ENCODE measurements around the gene FRS2. TPM values are rescaled to one million over a fixed set of nuclear protein-coding genes. Genes with fewer than 3 reads are reported as not detected.

Gene FRS2
- total RNA-seq, 1 experiment from 2014 or later, result 35.0 TPM

DNA sequence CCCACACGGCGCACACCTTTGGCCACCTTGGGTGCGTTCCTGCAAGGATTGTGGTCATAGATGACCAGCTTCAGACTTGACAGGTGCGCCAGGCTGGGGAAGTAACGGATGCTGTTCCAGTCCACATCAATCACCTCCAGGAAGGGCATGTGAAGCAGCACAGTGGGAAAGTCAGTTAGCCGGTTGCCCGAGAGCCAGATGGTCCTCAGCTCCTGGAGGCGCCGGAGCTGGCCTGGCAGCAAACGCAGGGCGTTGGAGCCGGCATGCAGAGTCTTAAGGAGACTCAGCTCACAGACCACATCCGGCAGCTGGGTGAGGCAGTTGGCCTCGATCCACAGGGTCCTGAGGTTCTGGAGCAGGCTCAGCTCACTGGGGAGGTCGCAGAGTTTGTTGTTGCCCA is 139.9 kb downstream of the FRS2 start:
- Histone ChIP-seq H3K4me1 (ENCODE audit: insufficient read depth, low read length) (no peaks in the 10 kb centered on the region), H3K4me2 (ENCODE audit: low read length) (no peak overlapping the region), H2AFZ (ENCODE audit: low read length) (no peak overlapping the region), H3K36me3 (ENCODE audit: low read depth, low read length) (no peaks in the 10 kb centered on the region), H3K9me3 (ENCODE audit: low read length) (no peaks in the 10 kb centered on the region), H4K20me1 (ENCODE audit: low read length) (no peaks in the 10 kb centered on the region), H3K9me2 (replicated peaks; ENCODE audit: low read length) (no peaks in the 10 kb centered on the region), H3K4me3 (ENCODE audit: low read length) (no peak overlapping the region), H3K79me2 (ENCODE audit: low read length) (no peaks in the 10 kb centered on the region), H3K9ac (ENCODE audit: low read length) (no peak overlapping the region), H3F3A (ENCODE audit: low read length, unreplicated experiment) (no peaks in the 10 kb centered on the region), H3K27ac (ENCODE audit: low read length) (no peak overlapping the region), H3K27me3 (ENCODE audit: low read length) (no peaks in the 10 kb centered on the region)
- POLR2A ChIA-PET (ENCODE audit: unreplicated experiment), result no interaction called here
- BruUV-seq (replicated peaks), result no TSS peak
- CTCF ChIA-PET, result no interaction called here
- intact Hi-C loops (cut with micrococcal nuclease), result no loop called here
- no peak for ATAC-seq
- no peak for TF ChIP-seq EZH2phosphoT487 (IDR thresholded peaks at IDR 0.05; ENCODE audit: borderline replicate concordance, low read length)
- TF ChIP-seq EZH2 (IDR thresholded peaks at IDR 0.05; ENCODE audit: low read length, unreplicated experiment), result no peak
- TF ChIP-seq, protein P1, sequence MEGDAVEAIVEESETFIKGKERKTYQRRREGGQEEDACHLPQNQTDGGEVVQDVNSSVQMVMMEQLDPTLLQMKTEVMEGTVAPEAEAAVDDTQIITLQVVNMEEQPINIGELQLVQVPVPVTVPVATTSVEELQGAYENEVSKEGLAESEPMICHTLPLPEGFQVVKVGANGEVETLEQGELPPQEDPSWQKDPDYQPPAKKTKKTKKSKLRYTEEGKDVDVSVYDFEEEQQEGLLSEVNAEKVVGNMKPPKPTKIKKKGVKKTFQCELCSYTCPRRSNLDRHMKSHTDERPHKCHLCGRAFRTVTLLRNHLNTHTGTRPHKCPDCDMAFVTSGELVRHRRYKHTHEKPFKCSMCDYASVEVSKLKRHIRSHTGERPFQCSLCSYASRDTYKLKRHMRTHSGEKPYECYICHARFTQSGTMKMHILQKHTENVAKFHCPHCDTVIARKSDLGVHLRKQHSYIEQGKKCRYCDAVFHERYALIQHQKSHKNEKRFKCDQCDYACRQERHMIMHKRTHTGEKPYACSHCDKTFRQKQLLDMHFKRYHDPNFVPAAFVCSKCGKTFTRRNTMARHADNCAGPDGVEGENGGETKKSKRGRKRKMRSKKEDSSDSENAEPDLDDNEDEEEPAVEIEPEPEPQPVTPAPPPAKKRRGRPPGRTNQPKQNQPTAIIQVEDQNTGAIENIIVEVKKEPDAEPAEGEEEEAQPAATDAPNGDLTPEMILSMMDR (conservative IDR thresholded peaks at IDR 0.05; ENCODE audit: low read depth, low read length), result no peak
- no peak for DNase-seq

DNA sequence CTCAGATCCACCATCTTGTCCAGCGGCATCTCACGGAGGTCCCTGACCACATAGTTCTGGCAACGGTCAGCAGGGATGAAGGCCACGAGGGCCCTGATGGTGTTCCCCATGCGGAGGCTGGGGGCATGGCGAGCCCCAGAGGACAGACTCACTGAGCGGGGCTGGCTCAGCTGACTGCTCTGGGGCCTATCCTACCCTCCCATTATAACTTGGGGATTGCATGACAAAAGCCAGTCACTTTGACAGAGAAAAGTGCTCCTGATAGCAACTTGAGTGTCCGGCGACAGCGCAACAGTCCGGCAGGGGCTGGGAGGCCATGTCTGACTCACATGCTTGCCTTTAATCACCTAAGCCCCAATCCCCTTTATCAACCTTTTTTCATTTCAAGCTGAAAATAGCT is 140.5 kb downstream of the FRS2 start, which contains the start of gene LRRC10:
Gene LRRC10, minus strand, starts transcription at position 179 of the 400 bp plus-strand sequence. Its CDS starts 69 bp downstream, at position 110.
- Histone ChIP-seq H3F3A (ENCODE audit: low read length, unreplicated experiment) (no peaks in the 10 kb centered on the region), H3K4me2 (ENCODE audit: low read length) (no peak within 1 kb of the TSS), H3K27me3 (ENCODE audit: low read length) (no peaks in the 10 kb centered on the region), H3K4me3 (ENCODE audit: low read length) (no peak within 1 kb of the TSS), H3K36me3 (ENCODE audit: low read depth, low read length) (no peaks in the 10 kb centered on the region), H3K9me2 (replicated peaks; ENCODE audit: low read length) (no peaks in the 10 kb centered on the region), H3K79me2 (ENCODE audit: low read length) (no peaks in the 10 kb centered on the region), H2AFZ (ENCODE audit: low read length) (no peak within 1 kb of the TSS), H4K20me1 (ENCODE audit: low read length) (no peaks in the 10 kb centered on the region), H3K9ac (ENCODE audit: low read length) (no peak within 1 kb of the TSS), H3K9me3 (ENCODE audit: low read length) (no peaks in the 10 kb centered on the region), H3K27ac (ENCODE audit: low read length) (no peak within 1 kb of the TSS), H3K4me1 (ENCODE audit: insufficient read depth, low read length) (no peaks in the 10 kb centered on the region)
- DNase-seq, result no peak
- ChIA-PET POLR2A (ENCODE audit: unreplicated experiment) (no interaction called here), CTCF (interaction anchor here (0.6 kb wide), 1 partner anchor 258 kb away, joined by 3 read pairs; no protein-coding TSS in a partner anchor)
- no peak for ATAC-seq
- intact Hi-C loops (cut with micrococcal nuclease), result no loop called here
- BruUV-seq (replicated peaks), result no TSS peak
- TF ChIP-seq, protein P1 (conservative IDR thresholded peaks at IDR 0.05; ENCODE audit: low read depth, low read length), result no peak
- TF ChIP-seq EZH2phosphoT487 (IDR thresholded peaks at IDR 0.05; ENCODE audit: borderline replicate concordance, low read length) (no peak), EZH2 (IDR thresholded peaks at IDR 0.05; ENCODE audit: low read length, unreplicated experiment) (no peak)

DNA sequence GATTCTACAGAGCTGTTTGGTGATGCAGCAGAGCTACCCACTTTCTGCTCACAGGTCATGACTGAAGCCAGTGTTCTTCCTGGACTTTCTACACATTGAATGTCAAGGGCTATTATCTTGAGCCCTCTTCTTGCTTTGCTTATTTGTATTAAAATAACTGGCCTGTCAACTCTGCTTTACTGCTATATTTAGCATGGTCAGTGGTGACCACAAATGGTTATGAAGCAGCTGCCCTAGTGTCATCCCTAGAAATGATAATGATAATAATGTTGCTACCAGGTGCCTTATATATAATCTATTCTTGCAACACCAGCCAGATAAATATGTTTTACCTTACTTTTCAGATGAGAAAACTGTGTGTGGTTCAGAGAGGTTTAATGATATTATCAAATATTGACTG is 143.2 kb downstream of the FRS2 start:
- Histone ChIP-seq H3F3A (ENCODE audit: low read length, unreplicated experiment) (no peaks in the 10 kb centered on the region), H3K4me2 (ENCODE audit: low read length) (no peak overlapping the region), H3K79me2 (ENCODE audit: low read length) (no peaks in the 10 kb centered on the region), H3K9me3 (ENCODE audit: low read length) (no peaks in the 10 kb centered on the region), H2AFZ (ENCODE audit: low read length) (no peak overlapping the region), H4K20me1 (ENCODE audit: low read length) (no peaks in the 10 kb centered on the region), H3K4me3 (ENCODE audit: low read length) (no peak overlapping the region), H3K4me1 (ENCODE audit: insufficient read depth, low read length) (no peaks in the 10 kb centered on the region), H3K9ac (ENCODE audit: low read length) (no peak overlapping the region), H3K27me3 (ENCODE audit: low read length) (no peaks in the 10 kb centered on the region), H3K9me2 (replicated peaks; ENCODE audit: low read length) (no peaks in the 10 kb centered on the region), H3K27ac (ENCODE audit: low read length) (no peak overlapping the region), H3K36me3 (ENCODE audit: low read depth, low read length) (no peaks in the 10 kb centered on the region)
- no peak for TF ChIP-seq EZH2 (IDR thresholded peaks at IDR 0.05; ENCODE audit: low read length, unreplicated experiment)
- no peak for TF ChIP-seq EZH2phosphoT487 (IDR thresholded peaks at IDR 0.05; ENCODE audit: borderline replicate concordance, low read length)
- TF ChIP-seq, protein P1 (conservative IDR thresholded peaks at IDR 0.05; ENCODE audit: low read depth, low read length), result no peak
- POLR2A ChIA-PET (ENCODE audit: unreplicated experiment), result no interaction called here
- intact Hi-C loops (cut with micrococcal nuclease), result no loop called here
- CTCF ChIA-PET, result no interaction called here
- no peak for ATAC-seq
- BruUV-seq (replicated peaks), result no TSS peak
- no peak for DNase-seq

All from PC-3 (cell line).